Occipital lobe (tissue), 2 donors: ENCODE results near the gene CCDC201. TPM values are rescaled to one million over a fixed set of nuclear protein-coding genes. Genes with fewer than 3 reads are reported as not detected.

Experiments
- DNase-seq: peaks from one replicate; lab custom pipeline; 2025; lab: John Stamatoyannopoulos, UW
- total RNA-seq: library from RNA; depleted of rRNA; stranded (reverse); fragments of >200 nt; gene quantifications from one replicate; pipeline ENCODE4 v1.2.3, GENCODE V29; 2014

CCDC201 gene
- total RNA-seq, 1 donor from 2014 or later, result not detected

- DNase-seq, result no peak
These were observed 20.6 kb upstream of the CCDC201 start for GRCh38 chr7:45893374-45893995.

GRCh38 chr7:45892407-45893035 lies 19.6 kb upstream of the CCDC201 start:
- no peak for DNase-seq

- DNase-seq, result no peak
These were observed 18.9 kb upstream of the CCDC201 start for GRCh38 chr7:45891462-45892402.

GRCh38 chr7:45890902-45891461 lies 18.1 kb upstream of the CCDC201 start:
- no peak for DNase-seq

GRCh38 chr7:45890125-45890901 lies 17.4 kb upstream of the CCDC201 start:
- no peak for DNase-seq

- no peak for DNase-seq
These were observed 16.6 kb upstream of the CCDC201 start for GRCh38 chr7:45889367-45890067.

GRCh38 chr7:45888993-45889366 lies 16.1 kb upstream of the CCDC201 start:
- DNase-seq, result no peak

- DNase-seq, result no peak
These were observed 15.5 kb upstream of the CCDC201 start, which contains the start of gene IGFBP1 for GRCh38 chr7:45888185-45888992. Gene IGFBP1, plus strand, starts transcription at chr7:45888488. Its CDS starts 165 bp downstream, at chr7:45888653.

- DNase-seq, result no peak
These were observed 14.2 kb upstream of the CCDC201 start for GRCh38 chr7:45886931-45887667.

GRCh38 chr7:45885264-45885882 lies 12.5 kb upstream of the CCDC201 start:
- no peak for DNase-seq

- no peak for DNase-seq
These were observed 11.3 kb upstream of the CCDC201 start for GRCh38 chr7:45884136-45884535.

GRCh38 chr7:45882465-45882810 lies 9.6 kb upstream of the CCDC201 start:
- no peak for DNase-seq

- DNase-seq, result no peak
These were observed 9.0 kb upstream of the CCDC201 start for GRCh38 chr7:45881759-45882464.

GRCh38 chr7:45881280-45881758 lies 8.4 kb upstream of the CCDC201 start:
- no peak for DNase-seq

- no peak for DNase-seq
These were observed 7.6 kb upstream of the CCDC201 start for GRCh38 chr7:45880433-45880860.

GRCh38 chr7:45878457-45879144 lies 5.7 kb upstream of the CCDC201 start:
- no peak for DNase-seq

GRCh38 chr7:45876519-45876918 lies 3.6 kb upstream of the CCDC201 start:
- no peak for DNase-seq
